B cell (primary cell): ENCODE measurements around the gene DEGS1. TPM values are rescaled to one million over a fixed set of nuclear protein-coding genes. Genes with fewer than 3 reads are reported as not detected.

Experiments used
- ATAC-seq: fragments of 200-7000 bp; cut with Tn5 transposase; one replicate; pipeline ENCODE4 v1.10.0; 2021; ENCODE audit warnings: low read depth, mild to moderate bottlenecking, moderate number of reproducible peaks, moderate library complexity
- CTCF ChIA-PET: fragments of 350-600 bp; sonication (Branson Sonifier 250); formaldehyde crosslinking; loops from one replicate; lab custom pipeline; 2021; ENCODE audit warnings: antibody characterized with exemption, inconsistent platforms; lab: Charles Lee
- POLR2A ChIA-PET: fragments of 350-600 bp; sonication (Branson Sonifier 250); formaldehyde crosslinking; loops from one replicate; lab custom pipeline; 2021; ENCODE audit warnings: antibody characterized with exemption; lab: Charles Lee
- DNase-seq: peaks from one replicate; pipeline ENCODE4 v3.0.0; 2013
- H2AFZ ChIP-seq: 2 replicates; pipeline ENCODE4 v1.6.1; 2012; ENCODE audit warnings: mild to moderate bottlenecking, low read depth, low read length; ENCODE audit not compliant: insufficient read depth, poor library complexity, severe bottlenecking
- H3K27ac ChIP-seq, 2 donors: 1 replicate in 1 of 2; 2 replicates in 1 of 2; pipeline ENCODE4 v1.5.1; 2012 to 2013; ENCODE audit warnings: low read length in 2 of 2, mild to moderate bottlenecking in 2 of 2, moderate library complexity in 1 of 2
- H3K27me3 ChIP-seq, 4 experiments: fragments of 200-600 bp in 1 of 4; sonication (generic) in 1 of 4; replicated peaks in 1 of 4; 1 replicate in 2 of 4; 2 replicates in 2 of 4; pipeline versions ENCODE4 v1.6.1 to v1.7.0; 2013 to 2016; ENCODE audit warnings: low read length in 3 of 4, mild to moderate bottlenecking in 2 of 4, mixed read lengths in 1 of 4, moderate library complexity in 1 of 4; ENCODE audit not compliant: insufficient read depth in 4 of 4, control insufficient read depth in 3 of 4; ENCODE audit errors: control extremely low read depth in 1 of 4
- H3K36me3 ChIP-seq, 2 experiments: replicated peaks in 1 of 2; 1 replicate in 1 of 2; 2 replicates in 1 of 2; pipeline versions ENCODE4 v1.6.1 to v1.7.1; 2013; ENCODE audit warnings: low read length in 1 of 2; ENCODE audit not compliant: insufficient read depth in 2 of 2, control insufficient read depth in 1 of 2; ENCODE audit errors: control extremely low read depth in 1 of 2, extremely low read depth in 1 of 2
- H3K4me1 ChIP-seq, 2 donors: fragments of 200-600 bp in 1 of 2; sonication (generic) in 1 of 2; 1 replicate in 1 of 2; 2 replicates in 1 of 2; pipeline versions ENCODE4 v1.5.1 to v1.6.1; 2013 to 2017; ENCODE audit warnings: low read length in 2 of 2; ENCODE audit not compliant: control insufficient read depth in 2 of 2, insufficient read depth in 2 of 2
- H3K4me2 ChIP-seq: replicated peaks from 2 replicates; pipeline ENCODE3; 2012; ENCODE audit warnings: mild to moderate bottlenecking, low read depth, low read length; ENCODE audit not compliant: poor library complexity, severe bottlenecking
- H3K4me3 ChIP-seq, 5 experiments: fragments of 200-600 bp in 1 of 5; sonication (generic) in 1 of 5; 1 replicate in 3 of 5; 2 replicates in 2 of 5; pipeline versions ENCODE4 v1.5.1 to v1.7.0; 2011 to 2016; ENCODE audit warnings: low read length in 4 of 5, mild to moderate bottlenecking in 4 of 5, low read depth in 2 of 5, control low read depth in 1 of 5, moderate library complexity in 1 of 5; ENCODE audit not compliant: insufficient read depth in 1 of 5; ENCODE audit errors: control extremely low read depth in 1 of 5, extremely low read depth in 1 of 5
- H3K79me2 ChIP-seq: fragments of 200-600 bp; sonication (generic); one replicate; pipeline ENCODE4 v1.6.0; 2016; ENCODE audit warnings: low read length; ENCODE audit not compliant: control insufficient read depth, insufficient read depth
- H3K9ac ChIP-seq: fragments of 200-600 bp; sonication (generic); 2 replicates; pipeline ENCODE4 v1.6.1; 2017; ENCODE audit warnings: mild to moderate bottlenecking, low read length, moderate library complexity
- H3K9me3 ChIP-seq, 3 donors: one replicate each; pipeline versions ENCODE4 v1.6.1 to v1.7.1; 2013; ENCODE audit warnings: low read length in 2 of 3; ENCODE audit not compliant: control insufficient read depth in 2 of 3, insufficient read depth in 1 of 3; ENCODE audit errors: control extremely low read depth in 1 of 3
- H4K20me1 ChIP-seq: 2 replicates; pipeline ENCODE4 v1.6.0; 2012; ENCODE audit warnings: mild to moderate bottlenecking, low read length; ENCODE audit not compliant: insufficient read depth, control insufficient read depth, poor library complexity, severe bottlenecking
- H3K27ac Mint-ChIP-seq: one replicate; pipeline ENCODE4 v1.8.0; 2021; ENCODE audit warnings: mixed read lengths
- H3K27me3 Mint-ChIP-seq: one replicate; pipeline ENCODE4 v1.8.0; 2021; ENCODE audit warnings: mixed read lengths
- H3K4me1 Mint-ChIP-seq: one replicate; pipeline ENCODE4 v1.8.0; 2021; ENCODE audit warnings: mixed read lengths
- H3K4me3 Mint-ChIP-seq: one replicate; pipeline ENCODE4 v1.8.0; 2021; ENCODE audit warnings: mixed read lengths
- H3K9me3 Mint-ChIP-seq: one replicate; pipeline ENCODE4 v1.8.0; 2022; ENCODE audit warnings: mixed read lengths; ENCODE audit not compliant: insufficient read depth
- EZH2 ChIP-seq: IDR thresholded peaks from 2 replicates; pipeline ENCODE4 v1.6.1; 2012; ENCODE audit warnings: borderline replicate concordance, low read depth, mild to moderate bottlenecking, moderate library complexity, low read length; ENCODE audit not compliant: insufficient read depth, poor library complexity, severe bottlenecking
- WGBS: methylation state at CpG from one replicate; pipeline ENCODE4 v1.1.5; 2013; ENCODE audit warnings: missing lambda C conversion rate; ENCODE audit not compliant: insufficient coverage; 5-methylcytosine and 5-hydroxymethylcytosine counted together
- intact Hi-C: fragments of 100-400 bp; cut with micrococcal nuclease; formaldehyde crosslinking; loops from one replicate; pipeline ENCODE4 v1.10.0; 2022
- polyA plus RNA-seq: library from polyadenylated mRNA; depleted of rRNA; stranded (reverse); fragments of >200 nt; gene quantifications from 2 replicates; pipeline ENCODE4 v1.2.3, GENCODE V29; 2012
- total RNA-seq, 2 donors: library from RNA; stranded (reverse); fragments of 120-200 nt in 1 of 2; gene quantifications; 1 replicate in 1 of 2; 2 replicates in 1 of 2; pipeline versions ENCODE4 v1.2.3 to v1.2.4, GENCODE V29; 2013 to 2022
- TF ChIP-seq, protein P1 (sequence below): fragments of 200-600 bp; IDR thresholded peaks from one replicate; pipeline ENCODE4 v1.8.0; 2022; ENCODE audit warnings: antibody characterized with exemption, mild to moderate bottlenecking

DEGS1 gene
- total and polyA plus RNA-seq, 2 donors (not counting 1 experiment from before 2014, with no cell fraction given) = 49.0 to 52.1 TPM

DNA sequence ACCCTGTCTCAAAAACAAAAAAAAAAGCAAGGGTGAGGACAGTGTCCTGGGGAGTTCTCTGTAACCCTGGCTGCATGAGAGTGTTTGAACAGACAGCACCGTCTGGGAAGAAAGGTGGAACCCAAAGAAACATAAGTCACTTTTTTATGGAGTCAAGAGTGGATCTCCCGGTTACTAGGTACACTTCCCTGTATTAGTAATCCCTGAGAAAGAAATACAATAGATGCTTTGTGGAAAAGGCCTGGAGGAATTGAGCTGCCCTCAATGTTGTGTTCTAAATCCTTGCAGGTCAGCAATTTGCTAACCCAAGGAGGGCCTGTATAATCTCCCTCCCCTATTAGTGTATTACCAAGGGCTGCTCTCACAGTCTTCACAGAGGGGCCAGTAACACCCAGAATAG lies 16.6 kb downstream of the DEGS1 start:
- Histone ChIP-seq H3K9me3 (no peaks in the 10 kb centered on the region), H4K20me1 (no peaks in the 10 kb centered on the region), H3K4me1 (peaks cover 20 to 22% of the 10 kb centered on the region in 2 donors), H3K27me3 (no peaks in the 10 kb centered on the region), H3K4me3 (no peak overlapping the region), H3K4me2 (no peak overlapping the region), H3K79me2 (peaks cover 5% of the 10 kb centered on the region), H3K9ac (no peak overlapping the region), H3K36me3 (peaks cover 5 to 7% of the 10 kb centered on the region in 2 experiments), H2AFZ (no peak overlapping the region), H3K27ac (no peak overlapping the region)
- intact Hi-C loops = loop anchor here (5.0 kb wide), 1 partner anchor 32 kb away; no protein-coding TSS in a partner anchor
- ATAC-seq = no peak
- DNase-seq = no peak
- H3K4me1 Mint-ChIP-seq = peaks cover 36% of the 10 kb centered on the region
- POLR2A ChIA-PET = interaction anchor here (0.7 kb wide), 1 partner anchor 41 kb away, joined by 3 read pairs; no protein-coding TSS in a partner anchor
- no CpG with 5 or more reads among the region's 2 CpGs for WGBS
- no peak overlapping the region for H3K4me3 Mint-ChIP-seq
- H3K9me3 Mint-ChIP-seq = no peaks in the 10 kb centered on the region
- H3K27ac Mint-ChIP-seq = no peak overlapping the region
- no peaks in the 10 kb centered on the region for H3K27me3 Mint-ChIP-seq
- TF ChIP-seq, protein P1, sequence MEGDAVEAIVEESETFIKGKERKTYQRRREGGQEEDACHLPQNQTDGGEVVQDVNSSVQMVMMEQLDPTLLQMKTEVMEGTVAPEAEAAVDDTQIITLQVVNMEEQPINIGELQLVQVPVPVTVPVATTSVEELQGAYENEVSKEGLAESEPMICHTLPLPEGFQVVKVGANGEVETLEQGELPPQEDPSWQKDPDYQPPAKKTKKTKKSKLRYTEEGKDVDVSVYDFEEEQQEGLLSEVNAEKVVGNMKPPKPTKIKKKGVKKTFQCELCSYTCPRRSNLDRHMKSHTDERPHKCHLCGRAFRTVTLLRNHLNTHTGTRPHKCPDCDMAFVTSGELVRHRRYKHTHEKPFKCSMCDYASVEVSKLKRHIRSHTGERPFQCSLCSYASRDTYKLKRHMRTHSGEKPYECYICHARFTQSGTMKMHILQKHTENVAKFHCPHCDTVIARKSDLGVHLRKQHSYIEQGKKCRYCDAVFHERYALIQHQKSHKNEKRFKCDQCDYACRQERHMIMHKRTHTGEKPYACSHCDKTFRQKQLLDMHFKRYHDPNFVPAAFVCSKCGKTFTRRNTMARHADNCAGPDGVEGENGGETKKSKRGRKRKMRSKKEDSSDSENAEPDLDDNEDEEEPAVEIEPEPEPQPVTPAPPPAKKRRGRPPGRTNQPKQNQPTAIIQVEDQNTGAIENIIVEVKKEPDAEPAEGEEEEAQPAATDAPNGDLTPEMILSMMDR = no peak
- TF ChIP-seq EZH2 = no peak
- CTCF ChIA-PET = no interaction called here

DNA sequence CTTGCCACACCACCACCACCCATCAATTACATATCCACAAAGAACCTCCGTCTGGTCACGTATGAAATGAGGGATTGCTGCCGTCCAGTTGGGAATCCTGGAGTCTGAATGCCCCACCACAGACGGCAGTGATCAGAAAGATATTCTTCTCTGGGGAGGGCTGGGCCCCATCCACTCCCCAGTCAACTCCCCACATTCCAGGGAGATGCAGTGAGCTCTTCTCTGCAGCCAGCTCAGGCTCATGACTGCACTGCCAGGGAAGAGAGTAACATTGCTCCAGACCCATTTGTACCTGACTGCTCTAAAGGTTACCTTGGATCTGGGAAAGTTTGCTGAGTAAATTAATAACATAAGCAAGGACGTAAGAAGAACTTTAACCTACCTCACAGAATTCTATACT lies 18.3 kb downstream of the DEGS1 start:
- POLR2A ChIA-PET = no interaction called here
- Histone ChIP-seq H4K20me1 (no peaks in the 10 kb centered on the region), H3K9ac (no peak overlapping the region), H3K27me3 (no peaks in the 10 kb centered on the region), H3K79me2 (no peaks in the 10 kb centered on the region), H2AFZ (no peak overlapping the region), H3K36me3 (no peaks in the 10 kb centered on the region), H3K4me2 (no peak overlapping the region), H3K27ac (no peak overlapping the region), H3K9me3 (no peaks in the 10 kb centered on the region), H3K4me3 (no peak overlapping the region), H3K4me1 (peaks cover 36 to 38% of the 10 kb centered on the region in 2 donors)
- CTCF ChIA-PET = interaction anchor here (0.6 kb wide), 1 partner anchor 113 kb away, joined by 4 read pairs; no protein-coding TSS in a partner anchor
- Mint-ChIP-seq H3K4me3 (no peak overlapping the region), H3K4me1 (peaks cover 40% of the 10 kb centered on the region), H3K9me3 (no peaks in the 10 kb centered on the region), H3K27ac (no peak overlapping the region), H3K27me3 (no peaks in the 10 kb centered on the region)
- ATAC-seq (no peak), DNase-seq (no peak)
- intact Hi-C loops = loop anchor here (5.0 kb wide), 1 partner anchor 34 kb away; no protein-coding TSS in a partner anchor
- WGBS = 93% methylated on average over 4 of the region's 5 CpGs
- TF ChIP-seq, protein P1 = no peak
- TF ChIP-seq EZH2 = no peak
